A673 (cell line): Measurements from ENCODE around the gene SUGP2. TPM values are rescaled to one million over a fixed set of nuclear protein-coding genes. Genes with fewer than 3 reads are reported as not detected.

ENCODE experiments used
- BruUV-seq: library from RNA; stranded (reverse); fragments of 400-500 nt; replicated peaks from 2 replicates; lab custom pipeline; 2021; lab: Mats Ljungman, UMichigan
- CTCF ChIA-PET: fragments of 300-600 bp; sonication (Branson Sonifier 250); formaldehyde crosslinking; loops from one replicate; lab custom pipeline; 2022; ENCODE audit warnings: antibody characterized with exemption; lab: Charles Lee
- POLR2A ChIA-PET: fragments of 300-600 bp; sonication (Branson Sonifier 250); formaldehyde crosslinking; loops from one replicate; lab custom pipeline; 2022; ENCODE audit warnings: antibody characterized with exemption; ENCODE audit not compliant: low non-redundant PET; lab: Charles Lee
- DNase-seq: peaks from one replicate; pipeline ENCODE4 v3.0.0-alpha.2; 2015; ENCODE audit warnings: low spot score
- H3K27ac ChIP-seq: fragments of 200-600 bp; sonication (generic); 2 replicates; pipeline ENCODE4 v1.5.1; 2016; ENCODE audit warnings: mixed run types, low read depth, mild to moderate bottlenecking, mixed read lengths, antibody characterized with exemption, low read length; ENCODE audit not compliant: poor library complexity, severe bottlenecking
- H3K27me3 ChIP-seq: fragments of 200-600 bp; sonication (generic); replicated peaks from 2 replicates; pipeline ENCODE4 v1.6.1; 2017; ENCODE audit warnings: mixed run types, low read depth, mild to moderate bottlenecking, mixed read lengths, antibody characterized with exemption, low read length; ENCODE audit not compliant: insufficient read depth, poor library complexity
- H3K36me3 ChIP-seq: fragments of 200-600 bp; sonication (generic); 2 replicates; pipeline ENCODE4 v1.6.1; 2016; ENCODE audit warnings: mixed run types, mild to moderate bottlenecking, mixed read lengths, antibody characterized with exemption, low read length; ENCODE audit not compliant: insufficient read depth, poor library complexity, severe bottlenecking
- H3K4me1 ChIP-seq: fragments of 200-600 bp; sonication (generic); 2 replicates; pipeline ENCODE4 v1.6.1; 2017; ENCODE audit warnings: mixed run types, mild to moderate bottlenecking, mixed read lengths, antibody characterized with exemption, low read length; ENCODE audit not compliant: insufficient read depth, poor library complexity, severe bottlenecking
- H3K4me3 ChIP-seq: fragments of 200-600 bp; sonication (generic); 2 replicates; pipeline ENCODE4 v1.5.1; 2016; ENCODE audit warnings: low read depth, mixed run types, mild to moderate bottlenecking, mixed read lengths, low read length; ENCODE audit not compliant: poor library complexity, severe bottlenecking
- H3K9me3 ChIP-seq: fragments of 200-600 bp; sonication (generic); 2 replicates; pipeline ENCODE4 v1.6.1; 2016; ENCODE audit warnings: mixed run types, low read depth, mild to moderate bottlenecking, mixed read lengths, antibody characterized with exemption, low read length; ENCODE audit not compliant: poor library complexity, severe bottlenecking
- CTCF ChIP-seq: fragments of 300-800, 200-600 bp; sonication (generic); conservative IDR thresholded peaks from 2 replicates; pipeline ENCODE4 v1.5.1; 2017; ENCODE audit warnings: low read depth, mild to moderate bottlenecking, antibody characterized with exemption, low read length, moderate library complexity, mixed read lengths
- EZH2 ChIP-seq: fragments of 200-600 bp; sonication (generic); IDR thresholded peaks from 2 replicates; pipeline ENCODE4 v1.6.1; 2017; ENCODE audit warnings: borderline replicate concordance, low read depth, mild to moderate bottlenecking, mixed read lengths, antibody characterized with exemption, low read length; ENCODE audit not compliant: poor library complexity, severe bottlenecking
- intact Hi-C: fragments of 100-400 bp; cut with micrococcal nuclease; formaldehyde crosslinking; loops from one replicate; pipeline ENCODE4 v1.10.0; 2022; ENCODE audit not compliant: unreplicated experiment
- total RNA-seq: library from RNA; stranded (reverse); gene quantifications from 2 replicates; pipeline ENCODE4 v1.2.3, GENCODE V29; 2021

Gene SUGP2
- total RNA-seq, 1 experiment from 2014 or later, result 120 TPM

GRCh38 chr19:19042732-19043280, 9.5 kb upstream of the SUGP2 start:
- H3K9me3 ChIP-seq, result no peaks in the 10 kb centered on the region
- no peak overlapping the region for H3K4me3 ChIP-seq
- no TSS peak for BruUV-seq
- no peak for DNase-seq
- no peaks in the 10 kb centered on the region for H3K27me3 ChIP-seq
- H3K4me1 ChIP-seq, result no peaks in the 10 kb centered on the region
- intact Hi-C loops, result no loop called here
- H3K27ac ChIP-seq, result no peak overlapping the region
- TF ChIP-seq CTCF, result no peak
- no peak for TF ChIP-seq EZH2
- H3K36me3 ChIP-seq, result peaks cover 25% of the 10 kb centered on the region
- POLR2A ChIA-PET, result no interaction called here
- CTCF ChIA-PET, result no interaction called here

- H3K4me3 ChIP-seq, result no peak overlapping the region
- no peaks in the 10 kb centered on the region for H3K9me3 ChIP-seq
- H3K27me3 ChIP-seq, result no peaks in the 10 kb centered on the region
- no peak overlapping the region for H3K27ac ChIP-seq
- no peak for DNase-seq
- ChIA-PET POLR2A (no interaction called here), CTCF (no interaction called here)
- BruUV-seq, result no TSS peak
- no peaks in the 10 kb centered on the region for H3K4me1 ChIP-seq
- intact Hi-C loops, result no loop called here
- H3K36me3 ChIP-seq, result peaks cover 29% of the 10 kb centered on the region
- no peak for TF ChIP-seq EZH2
- TF ChIP-seq CTCF, result no peak
Measured at GRCh38 chr19:19040417-19040816, 7.1 kb upstream of the SUGP2 start.

GRCh38 chr19:19039901-19040300, 6.6 kb upstream of the SUGP2 start:
- no peak overlapping the region for H3K27ac ChIP-seq
- no TSS peak for BruUV-seq
- no peak for TF ChIP-seq EZH2
- no peak for TF ChIP-seq CTCF
- no peak overlapping the region for H3K4me3 ChIP-seq
- no peaks in the 10 kb centered on the region for H3K9me3 ChIP-seq
- intact Hi-C loops, result no loop called here
- no peaks in the 10 kb centered on the region for H3K4me1 ChIP-seq
- no peak for DNase-seq
- no peaks in the 10 kb centered on the region for H3K27me3 ChIP-seq
- ChIA-PET POLR2A (no interaction called here), CTCF (no interaction called here)
- H3K36me3 ChIP-seq, result peaks cover 29% of the 10 kb centered on the region
